ENCODE results near the gene DLG2. TPM values are rescaled to one million over a fixed set of nuclear protein-coding genes. Genes with fewer than 3 reads are reported as not detected.

The DLG2 gene
- total and polyA plus RNA-seq, 2 of the 4 experiments (the other 2 are of a cell fraction) = 0.31 to 0.36 TPM

DNA sequence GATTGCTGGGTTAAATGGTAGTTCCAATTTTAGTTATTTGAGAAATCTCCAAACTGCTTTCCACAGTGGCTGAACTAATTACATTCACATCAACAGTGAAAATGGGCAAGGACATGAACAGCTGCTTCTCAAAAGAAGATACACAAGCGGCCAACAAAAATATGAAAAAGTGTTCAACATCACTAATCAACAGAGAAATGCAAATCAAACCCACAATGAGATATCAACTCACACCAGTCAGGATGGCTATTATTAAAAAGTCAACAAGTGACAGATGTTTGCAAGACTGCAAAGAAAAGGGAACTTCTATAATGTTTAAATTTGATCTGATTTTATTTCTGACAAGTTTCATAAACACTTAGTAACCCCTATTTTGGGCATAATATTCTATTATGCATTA is 537.5 kb downstream of the DLG2 start:
- in situ Hi-C loops (cut with MboI; ENCODE audit: low sequenced_read_pairs) (no loop called here), dilution Hi-C loops (cut with HindIII; ENCODE audit: low sequenced_read_pairs, unreplicated experiment) (no loop called here), intact Hi-C loops (cut with micrococcal nuclease) (loop anchor here (5.0 kb wide), 1 partner anchor 762 kb away; no protein-coding TSS in a partner anchor)
- no peak overlapping the region; the same call in 1 of the 2 replicates for H2BK20ac ChIP-seq (ENCODE audit: low read depth, low read length)
- no peak overlapping the region for H4K5ac ChIP-seq (ENCODE audit: low read depth, low read length)
- WGBS, 2 experiments (ENCODE audit: extremely low coverage in 2 of 2, insufficient read length in 1 of 2) = no CpG with 5 or more reads among the region's 1 CpG
- H3K9me1 ChIP-seq (ENCODE audit: insufficient read depth, low read length) = no peaks in the 10 kb centered on the region
- no peak overlapping the region for H3K27ac ChIP-seq (ENCODE audit: insufficient read depth, low read length)
- TF ChIP-seq BHLHE40 (IDR thresholded peaks at IDR 0.05; ENCODE audit: low read depth, low read length) (no peak), FOS (IDR thresholded peaks at IDR 0.05; ENCODE audit: low read depth, low read length) (no peak), POLR2A (IDR thresholded peaks at IDR 0.05; ENCODE audit: low read depth, low read length) (no peak), CHD1 (IDR thresholded peaks at IDR 0.05; ENCODE audit: low read depth, low read length) (no peak), RAD21 (IDR thresholded peaks at IDR 0.05; ENCODE audit: low read length) (no peak), MXI1 (IDR thresholded peaks at IDR 0.05; ENCODE audit: borderline replicate concordance, low read depth, low read length) (no peak), SMC3 (IDR thresholded peaks at IDR 0.05; ENCODE audit: low read depth, low read length) (no peak), NFE2L2 (IDR thresholded peaks at IDR 0.05; ENCODE audit: low read depth, low read length) (no peak), ELK1 (IDR thresholded peaks at IDR 0.05; ENCODE audit: borderline replicate concordance, low read depth, low read length) (no peak), CEBPB (IDR thresholded peaks at IDR 0.05; ENCODE audit: low read depth, low read length) (no peak), RCOR1 (IDR thresholded peaks at IDR 0.05; ENCODE audit: insufficient replicate concordance, low read length) (no peak), MAFK (IDR thresholded peaks at IDR 0.05; ENCODE audit: low read depth, low read length) (no peak), RFX5 (IDR thresholded peaks at IDR 0.05; ENCODE audit: low read depth, low read length) (no peak)
- TF ChIP-seq, protein P1, sequence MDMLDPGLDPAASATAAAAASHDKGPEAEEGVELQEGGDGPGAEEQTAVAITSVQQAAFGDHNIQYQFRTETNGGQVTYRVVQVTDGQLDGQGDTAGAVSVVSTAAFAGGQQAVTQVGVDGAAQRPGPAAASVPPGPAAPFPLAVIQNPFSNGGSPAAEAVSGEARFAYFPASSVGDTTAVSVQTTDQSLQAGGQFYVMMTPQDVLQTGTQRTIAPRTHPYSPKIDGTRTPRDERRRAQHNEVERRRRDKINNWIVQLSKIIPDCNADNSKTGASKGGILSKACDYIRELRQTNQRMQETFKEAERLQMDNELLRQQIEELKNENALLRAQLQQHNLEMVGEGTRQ (IDR thresholded peaks at IDR 0.05; ENCODE audit: low read depth, low read length) = no peak
- TF ChIP-seq, protein P2, sequence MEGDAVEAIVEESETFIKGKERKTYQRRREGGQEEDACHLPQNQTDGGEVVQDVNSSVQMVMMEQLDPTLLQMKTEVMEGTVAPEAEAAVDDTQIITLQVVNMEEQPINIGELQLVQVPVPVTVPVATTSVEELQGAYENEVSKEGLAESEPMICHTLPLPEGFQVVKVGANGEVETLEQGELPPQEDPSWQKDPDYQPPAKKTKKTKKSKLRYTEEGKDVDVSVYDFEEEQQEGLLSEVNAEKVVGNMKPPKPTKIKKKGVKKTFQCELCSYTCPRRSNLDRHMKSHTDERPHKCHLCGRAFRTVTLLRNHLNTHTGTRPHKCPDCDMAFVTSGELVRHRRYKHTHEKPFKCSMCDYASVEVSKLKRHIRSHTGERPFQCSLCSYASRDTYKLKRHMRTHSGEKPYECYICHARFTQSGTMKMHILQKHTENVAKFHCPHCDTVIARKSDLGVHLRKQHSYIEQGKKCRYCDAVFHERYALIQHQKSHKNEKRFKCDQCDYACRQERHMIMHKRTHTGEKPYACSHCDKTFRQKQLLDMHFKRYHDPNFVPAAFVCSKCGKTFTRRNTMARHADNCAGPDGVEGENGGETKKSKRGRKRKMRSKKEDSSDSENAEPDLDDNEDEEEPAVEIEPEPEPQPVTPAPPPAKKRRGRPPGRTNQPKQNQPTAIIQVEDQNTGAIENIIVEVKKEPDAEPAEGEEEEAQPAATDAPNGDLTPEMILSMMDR (conservative IDR thresholded peaks at IDR 0.05; ENCODE audit: low read depth, low read length) = no peak
- H3K36me3 ChIP-seq (ENCODE audit: control insufficient read depth, insufficient read depth, low read length) = no peaks in the 10 kb centered on the region
- ChIA-PET POLR2A (ENCODE audit: unreplicated experiment) (no interaction called here), CTCF (no interaction called here)
- H3K79me1 ChIP-seq (ENCODE audit: low read depth in 1 of 2, low read length in 2 of 2) = no peaks in the 10 kb centered on the region
- H3K14ac ChIP-seq (replicated peaks; ENCODE audit: low read depth, low read length) = no peak overlapping the region
- no peak overlapping the region for H2BK5ac ChIP-seq (ENCODE audit: low read depth, low read length, poor library complexity, severe bottlenecking)
- H3K4me1 ChIP-seq (ENCODE audit: control insufficient read depth, insufficient read depth, low read length) = peaks cover 2% of the 10 kb centered on the region; the same call in 1 of the 2 replicates
- H3K9me3 ChIP-seq (ENCODE audit: control insufficient read depth, insufficient read depth, low read length) = no peaks in the 10 kb centered on the region
- H3K23ac ChIP-seq (ENCODE audit: low read depth, low read length) = no peak overlapping the region
- no peak overlapping the region for H4K91ac ChIP-seq (ENCODE audit: insufficient read depth, low read depth, low read length)
- H2AFZ ChIP-seq (replicated peaks; ENCODE audit: low read length, poor library complexity) = no peak overlapping the region
- no peak overlapping the region for H3K4me2 ChIP-seq (ENCODE audit: low read depth, low read length)
- no TSS peak for BruUV-seq (replicated peaks)
- no peak overlapping the region for H3K4me3 ChIP-seq (ENCODE audit: insufficient read depth, low read depth, low read length)
- H2BK15ac ChIP-seq (ENCODE audit: low read depth, low read length) = no peak overlapping the region
- no peak overlapping the region for H2AK5ac ChIP-seq (ENCODE audit: low read depth, low read length)
- no peak overlapping the region for H2BK120ac ChIP-seq (ENCODE audit: low read depth, low read length)
- no peaks in the 10 kb centered on the region for H3K27me3 ChIP-seq (ENCODE audit: control insufficient read depth, insufficient read depth, low read length)
- no peak overlapping the region for H3K18ac ChIP-seq (ENCODE audit: low read depth, low read length)
- H2AK9ac ChIP-seq (replicated peaks; ENCODE audit: low read depth, low read length, poor library complexity) = no peak overlapping the region
- no peaks in the 10 kb centered on the region for H4K20me1 ChIP-seq (ENCODE audit: insufficient read depth, low read length)
- no peak overlapping the region for H3K9ac ChIP-seq (ENCODE audit: low read depth, low read length)
- H3K4ac ChIP-seq (ENCODE audit: low read depth, low read length) = no peak overlapping the region
- DNase-seq (no peak), ATAC-seq (ENCODE audit: low read depth) (no peak)
- H3K56ac ChIP-seq (ENCODE audit: extremely low read depth, insufficient read depth, low read length) = no peak overlapping the region
- H4K8ac ChIP-seq (ENCODE audit: low read depth in 2 of 2, low read length in 2 of 2) = no peak overlapping the region

All from IMR-90 (cell line).